Measurements from ENCODE around the gene TEX52. TPM values are rescaled to one million over a fixed set of nuclear protein-coding genes. Genes with fewer than 3 reads are reported as not detected.

The TEX52 gene
- total RNA-seq, 1 donor from 2014 or later: not detected

GRCh38 chr12:2862876-2863275 lies 6.0 kb upstream of the TEX52 start:
- TF ChIP-seq CTCF (conservative IDR thresholded peaks at IDR 0.05): no peak
- Mint-ChIP-seq H3K9me3 (no peaks in the 10 kb centered on the region), H3K27ac (no peak overlapping the region), H3K4me1 (ENCODE audit: unreplicated experiment) (no peaks in the 10 kb centered on the region), H3K27me3 (no peaks in the 10 kb centered on the region), H3K36me3 (peaks cover 34% of the 10 kb centered on the region), H3K4me3 (no peak overlapping the region)
- DNase-seq (ENCODE audit: extremely low spot score, unreplicated experiment): no peak

GRCh38 chr12:2860170-2860569 lies 3.3 kb upstream of the TEX52 start:
- Mint-ChIP-seq H3K27me3 (no peaks in the 10 kb centered on the region), H3K36me3 (peaks cover 31% of the 10 kb centered on the region), H3K4me3 (no peak overlapping the region), H3K27ac (no peak overlapping the region), H3K4me1 (ENCODE audit: unreplicated experiment) (peaks cover 10% of the 10 kb centered on the region), H3K9me3 (no peaks in the 10 kb centered on the region)
- TF ChIP-seq CTCF (conservative IDR thresholded peaks at IDR 0.05): no peak
- no peak for DNase-seq (ENCODE audit: extremely low spot score, unreplicated experiment)

GRCh38 chr12:2858944-2859421 lies 2.1 kb upstream of the TEX52 start:
- Mint-ChIP-seq H3K9me3 (no peaks in the 10 kb centered on the region), H3K4me3 (no peak overlapping the region), H3K27me3 (no peaks in the 10 kb centered on the region), H3K36me3 (peaks cover 24% of the 10 kb centered on the region), H3K27ac (no peak overlapping the region), H3K4me1 (ENCODE audit: unreplicated experiment) (peaks cover 10% of the 10 kb centered on the region)
- no peak for DNase-seq (ENCODE audit: extremely low spot score, unreplicated experiment)
- TF ChIP-seq CTCF (conservative IDR thresholded peaks at IDR 0.05): no peak

- H3K4me1 Mint-ChIP-seq (ENCODE audit: unreplicated experiment): peaks cover 14% of the 10 kb centered on the region
- no peak for DNase-seq (ENCODE audit: extremely low spot score, unreplicated experiment)
- no peak overlapping the region for H3K27ac Mint-ChIP-seq
- H3K27me3 Mint-ChIP-seq: no peaks in the 10 kb centered on the region
- H3K36me3 Mint-ChIP-seq: peaks cover 25% of the 10 kb centered on the region
- H3K4me3 Mint-ChIP-seq: no peak overlapping the region
- H3K9me3 Mint-ChIP-seq: no peaks in the 10 kb centered on the region
- no peak for TF ChIP-seq CTCF (conservative IDR thresholded peaks at IDR 0.05)
These were observed 1.5 kb upstream of the TEX52 start for GRCh38 chr12:2858334-2858733.

GRCh38 chr12:2857576-2857975 lies 737 bp upstream of the TEX52 start:
- H3K27me3 Mint-ChIP-seq: no peaks in the 10 kb centered on the region
- H3K4me1 Mint-ChIP-seq (ENCODE audit: unreplicated experiment): peaks cover 14% of the 10 kb centered on the region
- H3K27ac Mint-ChIP-seq: peak overlapping the region; percentile 61
- H3K36me3 Mint-ChIP-seq: peaks cover 25% of the 10 kb centered on the region
- no peak for TF ChIP-seq CTCF (conservative IDR thresholded peaks at IDR 0.05)
- DNase-seq (ENCODE audit: extremely low spot score, unreplicated experiment): no peak
- H3K9me3 Mint-ChIP-seq: no peaks in the 10 kb centered on the region
- no peak overlapping the region for H3K4me3 Mint-ChIP-seq

GRCh38 chr12:2856051-2856450 lies 788 bp downstream of the TEX52 start:
- no peak for DNase-seq (ENCODE audit: extremely low spot score, unreplicated experiment)
- no peak for TF ChIP-seq CTCF (conservative IDR thresholded peaks at IDR 0.05)
- H3K4me1 Mint-ChIP-seq (ENCODE audit: unreplicated experiment): peaks cover 14% of the 10 kb centered on the region
- H3K4me3 Mint-ChIP-seq: no peak overlapping the region
- no peaks in the 10 kb centered on the region for H3K27me3 Mint-ChIP-seq
- H3K27ac Mint-ChIP-seq: no peak overlapping the region
- no peaks in the 10 kb centered on the region for H3K9me3 Mint-ChIP-seq
- H3K36me3 Mint-ChIP-seq: peaks cover 16% of the 10 kb centered on the region
